HEK293 (cell line): ENCODE results near the gene MCM3AP.

Experiments
- GLIS2 ChIP-seq: fragments of 450-650 bp; formaldehyde crosslinking; IDR thresholded peaks from 2 replicates; pipeline ENCODE4 v1.5.1; 2016; ENCODE audit warnings: missing biosample characterization, missing genetic modification characterization
- IKZF3 ChIP-seq: fragments of 450-650 bp; IDR thresholded peaks from 2 replicates; pipeline ENCODE4 v1.5.0; 2018; ENCODE audit warnings: missing biosample characterization, mild to moderate bottlenecking, missing genetic modification characterization, moderate library complexity
- RBAK ChIP-seq: fragments of 450-650 bp; formaldehyde crosslinking; IDR thresholded peaks from 2 replicates; pipeline ENCODE4 v1.5.1; 2016; ENCODE audit warnings: missing biosample characterization, missing genetic modification characterization
- SCRT1 ChIP-seq: fragments of 450-650 bp; formaldehyde crosslinking; IDR thresholded peaks from 2 replicates; pipeline ENCODE4 v1.5.1; 2016; ENCODE audit warnings: missing biosample characterization, missing genetic modification characterization, borderline replicate concordance
- SP7 ChIP-seq: fragments of 450-650 bp; formaldehyde crosslinking; IDR thresholded peaks from 2 replicates; pipeline ENCODE4 v1.5.1; 2016; ENCODE audit warnings: missing biosample characterization, missing genetic modification characterization
- ZBTB17 ChIP-seq: fragments of 450-650 bp; formaldehyde crosslinking; IDR thresholded peaks from 2 replicates; pipeline ENCODE4 v1.5.1; 2016; ENCODE audit warnings: missing biosample characterization, missing genetic modification characterization
- ZBTB21 ChIP-seq: fragments of 450-650 bp; formaldehyde crosslinking; IDR thresholded peaks from 2 replicates; pipeline ENCODE4 v1.5.1; 2017; ENCODE audit warnings: missing biosample characterization, missing genetic modification characterization
- ZBTB8A ChIP-seq: fragments of 450-650 bp; formaldehyde crosslinking; IDR thresholded peaks from 2 replicates; pipeline ENCODE4 v1.5.1; 2016; ENCODE audit warnings: missing biosample characterization, missing genetic modification characterization
- ZEB2 ChIP-seq: fragments of 450-650 bp; formaldehyde crosslinking; IDR thresholded peaks from 2 replicates; pipeline ENCODE4 v1.5.1; 2016; ENCODE audit warnings: missing biosample characterization, missing genetic modification characterization
- ZFP37 ChIP-seq: fragments of 450-650 bp; formaldehyde crosslinking; IDR thresholded peaks from 2 replicates; pipeline ENCODE4 v1.5.1; 2016; ENCODE audit warnings: missing biosample characterization, missing genetic modification characterization
- ZNF10 ChIP-seq: fragments of 450-650 bp; formaldehyde crosslinking; IDR thresholded peaks from 2 replicates; pipeline ENCODE4 v1.5.1; 2017; ENCODE audit warnings: missing biosample characterization, missing genetic modification characterization
- ZNF169 ChIP-seq: fragments of 450-650 bp; formaldehyde crosslinking; IDR thresholded peaks from 2 replicates; pipeline ENCODE4 v1.5.1; 2016; ENCODE audit warnings: missing biosample characterization, missing genetic modification characterization
- ZNF174 ChIP-seq: fragments of 450-650 bp; formaldehyde crosslinking; IDR thresholded peaks from 2 replicates; pipeline ENCODE4 v1.5.0; 2017; ENCODE audit warnings: missing biosample characterization, mild to moderate bottlenecking, missing genetic modification characterization
- ZNF184 ChIP-seq: fragments of 450-650 bp; IDR thresholded peaks from 2 replicates; pipeline ENCODE4 v1.5.1; 2018; ENCODE audit warnings: missing biosample characterization, mild to moderate bottlenecking, missing genetic modification characterization
- ZNF19 ChIP-seq: fragments of 450-650 bp; formaldehyde crosslinking; IDR thresholded peaks from 2 replicates; pipeline ENCODE4; 2016; ENCODE audit warnings: missing biosample characterization, missing genetic modification characterization, low read depth
- ZNF23 ChIP-seq: fragments of 450-650 bp; formaldehyde crosslinking; IDR thresholded peaks from 2 replicates; pipeline ENCODE4 v1.5.1; 2016; ENCODE audit warnings: missing biosample characterization, missing genetic modification characterization, borderline replicate concordance
- ZNF311 ChIP-seq: fragments of 450-650 bp; formaldehyde crosslinking; IDR thresholded peaks from 2 replicates; pipeline ENCODE4 v1.5.1; 2017; ENCODE audit warnings: missing biosample characterization, missing genetic modification characterization, borderline replicate concordance
- ZNF324 ChIP-seq: fragments of 450-650 bp; formaldehyde crosslinking; IDR thresholded peaks from 2 replicates; pipeline ENCODE4 v1.5.1; 2016; ENCODE audit warnings: missing biosample characterization, missing genetic modification characterization
- ZNF341 ChIP-seq: fragments of 450-650 bp; formaldehyde crosslinking; IDR thresholded peaks from 2 replicates; pipeline ENCODE4; 2016; ENCODE audit warnings: low read depth, missing biosample characterization, missing genetic modification characterization
- ZNF362 ChIP-seq: fragments of 450-650 bp; formaldehyde crosslinking; IDR thresholded peaks from 2 replicates; pipeline ENCODE4 v1.5.1; 2016; ENCODE audit warnings: missing biosample characterization, missing genetic modification characterization
- ZNF366 ChIP-seq: fragments of 450-650 bp; formaldehyde crosslinking; conservative IDR thresholded peaks from 2 replicates; pipeline ENCODE4 v1.5.1; 2016; ENCODE audit warnings: missing biosample characterization, missing genetic modification characterization
- ZNF398 ChIP-seq: fragments of 450-650 bp; formaldehyde crosslinking; IDR thresholded peaks from 2 replicates; pipeline ENCODE4 v1.5.1; 2017; ENCODE audit warnings: missing biosample characterization, missing genetic modification characterization
- ZNF416 ChIP-seq: fragments of 450-650 bp; formaldehyde crosslinking; IDR thresholded peaks from 2 replicates; pipeline ENCODE4 v1.5.1; 2016; ENCODE audit warnings: missing biosample characterization, missing genetic modification characterization
- ZNF473 ChIP-seq: fragments of 450-650 bp; formaldehyde crosslinking; IDR thresholded peaks from 2 replicates; pipeline ENCODE4 v1.5.1; 2017; ENCODE audit warnings: missing biosample characterization, missing genetic modification characterization
- ZNF544 ChIP-seq: fragments of 450-650 bp; formaldehyde crosslinking; IDR thresholded peaks from 2 replicates; pipeline ENCODE4 v1.5.0; 2017; ENCODE audit warnings: missing biosample characterization, missing genetic modification characterization
- ZNF548 ChIP-seq: fragments of 450-650 bp; formaldehyde crosslinking; IDR thresholded peaks from 2 replicates; pipeline ENCODE4 v1.5.1; 2016; ENCODE audit warnings: missing biosample characterization, missing genetic modification characterization
- ZNF549 ChIP-seq: fragments of 450-650 bp; IDR thresholded peaks from 2 replicates; pipeline ENCODE4 v1.5.1; 2018; ENCODE audit warnings: missing biosample characterization, missing genetic modification characterization, mild to moderate bottlenecking, inconsistent platforms, moderate library complexity
- ZNF580 ChIP-seq: fragments of 450-650 bp; formaldehyde crosslinking; IDR thresholded peaks from 2 replicates; pipeline ENCODE4 v1.5.1; 2016; ENCODE audit warnings: missing biosample characterization, missing genetic modification characterization
- ZNF585B ChIP-seq: fragments of 450-650 bp; formaldehyde crosslinking; IDR thresholded peaks from 2 replicates; pipeline ENCODE4 v1.5.1; 2016; ENCODE audit warnings: missing biosample characterization, missing genetic modification characterization
- ZNF626 ChIP-seq: fragments of 450-650 bp; sonication (Bioruptor Pico); formaldehyde crosslinking; IDR thresholded peaks from 2 replicates; pipeline ENCODE4 v1.5.1; 2018; ENCODE audit warnings: missing biosample characterization, missing genetic modification characterization, inconsistent platforms
- ZNF670 ChIP-seq: fragments of 450-650 bp; formaldehyde crosslinking; IDR thresholded peaks from 2 replicates; pipeline ENCODE4 v1.5.1; 2016; ENCODE audit warnings: missing biosample characterization, missing genetic modification characterization, low read depth
- ZNF692 ChIP-seq: fragments of 450-650 bp; formaldehyde crosslinking; IDR thresholded peaks from 2 replicates; pipeline ENCODE4 v1.5.1; 2016; ENCODE audit warnings: missing biosample characterization, missing genetic modification characterization
- ZNF76 ChIP-seq: fragments of 450-650 bp; formaldehyde crosslinking; IDR thresholded peaks from 2 replicates; pipeline ENCODE4; 2016; ENCODE audit warnings: low read depth, missing biosample characterization, missing genetic modification characterization, borderline replicate concordance
- ZNF768 ChIP-seq: fragments of 450-650 bp; formaldehyde crosslinking; IDR thresholded peaks from 2 replicates; pipeline ENCODE4 v1.5.1; 2018; ENCODE audit warnings: missing biosample characterization, mild to moderate bottlenecking, missing genetic modification characterization
- ZSCAN16 ChIP-seq: fragments of 450-650 bp; formaldehyde crosslinking; IDR thresholded peaks from 2 replicates; pipeline ENCODE4 v1.5.1; 2016; ENCODE audit warnings: missing biosample characterization, missing genetic modification characterization
- ZSCAN18 ChIP-seq: fragments of 450-650 bp; formaldehyde crosslinking; IDR thresholded peaks from 2 replicates; pipeline ENCODE4 v1.5.1; 2016; ENCODE audit warnings: missing biosample characterization, missing genetic modification characterization

MCM3AP gene

GRCh38 chr21:46285761-46286647, 593 bp upstream of the MCM3AP start, which contains the start of gene YBEY (continued):
- TF ChIP-seq ZNF692: peak; percentile 82
- TF ChIP-seq ZNF19 (tag by site-specific recombination): no peak
- peak; percentile 62; the same call in 1 of the 2 replicates for TF ChIP-seq ZSCAN16 (tag by site-specific recombination)
- no peak for TF ChIP-seq ZNF549 (tag by site-specific recombination)
- TF ChIP-seq ZNF324 (tag by site-specific recombination): peak; percentile 94
- no peak for TF ChIP-seq SCRT1 (tag by site-specific recombination)
- TF ChIP-seq ZNF473 (tag by site-specific recombination): no peak
- peak; percentile 100 for TF ChIP-seq ZNF580 (tag by site-specific recombination)
- TF ChIP-seq ZNF23 (tag by site-specific recombination): no peak
- no peak for TF ChIP-seq ZNF311
- TF ChIP-seq ZNF174: no peak
- no peak for TF ChIP-seq ZNF362 (tag by site-specific recombination)
- no peak for TF ChIP-seq ZNF585B (tag by site-specific recombination)
- no peak for TF ChIP-seq RBAK (tag by site-specific recombination)
- TF ChIP-seq ZNF10: no peak; the same call in none of the 2 replicates
- TF ChIP-seq ZNF366 (tag by site-specific recombination): no peak
- TF ChIP-seq SP7 (tag by site-specific recombination): peak; percentile 87
- peak; percentile 100 for TF ChIP-seq ZEB2
- TF ChIP-seq ZNF626 (tag by site-specific recombination): no peak
- peak; percentile 82; the same call in 1 of the 2 replicates for TF ChIP-seq ZNF398 (tag by site-specific recombination)
- TF ChIP-seq ZNF76 (tag by site-specific recombination): peak; percentile 79; the same call in 1 of the 2 replicates
- peak; percentile 59; the same call in 1 of the 2 replicates for TF ChIP-seq GLIS2 (tag by site-specific recombination)
- peak; percentile 73; the same call in 1 of the 2 replicates for TF ChIP-seq ZNF184 (tag by site-specific recombination)
- no peak for TF ChIP-seq ZNF416 (tag by site-specific recombination)
- TF ChIP-seq ZBTB21 (tag by site-specific recombination): peak; percentile 60; the same call in 1 of the 2 replicates
- no peak for TF ChIP-seq ZNF544 (tag by site-specific recombination)
- no peak for TF ChIP-seq ZSCAN18 (tag by site-specific recombination)
- TF ChIP-seq ZNF670 (tag by site-specific recombination): no peak
- peak; percentile 70 for TF ChIP-seq ZNF341 (tag by site-specific recombination)
- TF ChIP-seq ZFP37 (tag by site-specific recombination): peak; percentile 72
- TF ChIP-seq ZBTB17 (tag by site-specific recombination): no peak; the same call in 1 of the 2 replicates
- TF ChIP-seq IKZF3 (tag by site-specific recombination): peak; percentile 45
- TF ChIP-seq ZNF169 (tag by site-specific recombination): no peak
- TF ChIP-seq ZNF548 (tag by site-specific recombination): no peak
- no peak; the same call in 1 of the 2 replicates for TF ChIP-seq ZNF768 (tag by site-specific recombination)
- TF ChIP-seq ZBTB8A (tag by site-specific recombination): peak; percentile 91
